Measurements from ENCODE around the gene IL12RB2. TPM values are rescaled to one million over a fixed set of nuclear protein-coding genes. Genes with fewer than 3 reads are reported as not detected.
"Not testable (repeated sequence)": the region's sequence is repeated elsewhere in the genome, so short reads cannot be mapped to it uniquely, and the experiment has no call there.

Gene IL12RB2
- polyA plus RNA-seq, 6 donors from 2014 or later: not detected

- peaks cover 0 to 11% of the 10 kb centered on the region in 2 donors for H3K36me3 Mint-ChIP-seq
- H3K4me1 Mint-ChIP-seq: no peaks in the 10 kb centered on the region
- no peak overlapping the region for H3K4me3 Mint-ChIP-seq
- H3K27ac Mint-ChIP-seq: no peak overlapping the region
- DNase-seq (no peak), ATAC-seq (ENCODE audit: low read depth in 2 of 2) (no peak)
- no peaks in the 10 kb centered on the region for H3K9me3 Mint-ChIP-seq
- no peaks in the 10 kb centered on the region for H3K27me3 Mint-ChIP-seq
Measured at GRCh38 chr1:67401443-67401842, 93.8 kb downstream of the IL12RB2 start.

- no peaks in the 10 kb centered on the region for H3K36me3 Mint-ChIP-seq
- H3K4me3 Mint-ChIP-seq: peak overlapping the region in 1 of 8 donors; percentile 30
- no peaks in the 10 kb centered on the region for H3K4me1 Mint-ChIP-seq
- peak overlapping the region in 2 of 6 donors; percentile 29 to 69 for H3K27ac Mint-ChIP-seq
- DNase-seq (no peak), ATAC-seq (ENCODE audit: low read depth in 2 of 2) (no peak)
- H3K9me3 Mint-ChIP-seq: no peaks in the 10 kb centered on the region
- H3K27me3 Mint-ChIP-seq: no peaks in the 10 kb centered on the region
Measured at GRCh38 chr1:67404212-67404620, 96.5 kb downstream of the IL12RB2 start.

GRCh38 chr1:67405473-67406245, 98.0 kb downstream of the IL12RB2 start:
- Mint-ChIP-seq H3K27ac (peak overlapping the region in 4 of 6 donors; percentile 53 to 86 (median 62)), H3K4me1 (peaks cover 0 to 3% (median 0%) of the 10 kb centered on the region in 3 donors), H3K9me3 (no peaks in the 10 kb centered on the region), H3K36me3 (no peaks in the 10 kb centered on the region), H3K27me3 (no peaks in the 10 kb centered on the region), H3K4me3 (no peak overlapping the region)
- ATAC-seq (ENCODE audit: low read depth in 2 of 2) (no peak), DNase-seq (no peak)

- no peaks in the 10 kb centered on the region for H3K27me3 Mint-ChIP-seq
- no peaks in the 10 kb centered on the region for H3K9me3 Mint-ChIP-seq
- DNase-seq (no peak), ATAC-seq (ENCODE audit: low read depth in 2 of 2) (no peak)
- peaks cover 0 to 3% (median 0%) of the 10 kb centered on the region in 3 donors for H3K4me1 Mint-ChIP-seq
- H3K4me3 Mint-ChIP-seq: no peak overlapping the region
- no peaks in the 10 kb centered on the region for H3K36me3 Mint-ChIP-seq
- H3K27ac Mint-ChIP-seq: peak overlapping the region in 2 of 6 donors; percentile 22 to 35
Measured at GRCh38 chr1:67407498-67407897, 99.8 kb downstream of the IL12RB2 start.

- ATAC-seq (ENCODE audit: low read depth in 2 of 2): no peak
- Mint-ChIP-seq H3K36me3 (no peaks in the 10 kb centered on the region), H3K9me3 (no peaks in the 10 kb centered on the region), H3K27ac (peak overlapping the region in 2 of 6 donors; percentile 22 to 35), H3K4me3 (no peak overlapping the region), H3K27me3 (no peaks in the 10 kb centered on the region), H3K4me1 (peaks cover 0 to 3% (median 0%) of the 10 kb centered on the region in 3 donors)
- no peak for DNase-seq
Measured at GRCh38 chr1:67408148-67408547, 100.5 kb downstream of the IL12RB2 start.

- not testable (repeated sequence) for H3K27me3 Mint-ChIP-seq; H3K4me3 Mint-ChIP-seq; DNase-seq; ATAC-seq (ENCODE audit: low read depth in 2 of 2); H3K27ac Mint-ChIP-seq; H3K9me3 Mint-ChIP-seq
- peaks cover 0 to 14% of the 10 kb centered on the region in 2 donors for H3K36me3 Mint-ChIP-seq
- peaks cover 3 to 13% (median 7%) of the 10 kb centered on the region in 3 donors for H3K4me1 Mint-ChIP-seq
Measured at GRCh38 chr1:67413101-67413500, 105.4 kb downstream of the IL12RB2 start.

GRCh38 chr1:67414574-67414973, 106.9 kb downstream of the IL12RB2 start:
- Mint-ChIP-seq H3K9me3 (no peaks in the 10 kb centered on the region), H3K4me1 (peaks cover 3 to 13% (median 7%) of the 10 kb centered on the region in 3 donors), H3K4me3 (no peak overlapping the region), H3K36me3 (peaks cover 0 to 14% of the 10 kb centered on the region in 2 donors), H3K27me3 (no peaks in the 10 kb centered on the region), H3K27ac (peak overlapping the region in 1 of 6 donors; percentile 76)
- DNase-seq (no peak), ATAC-seq (ENCODE audit: low read depth in 2 of 2) (no peak)

GRCh38 chr1:67415041-67415440, 107.4 kb downstream of the IL12RB2 start:
- H3K36me3 Mint-ChIP-seq: peaks cover 0 to 17% of the 10 kb centered on the region in 2 donors
- H3K4me3 Mint-ChIP-seq: no peak overlapping the region
- DNase-seq (no peak), ATAC-seq (ENCODE audit: low read depth in 2 of 2) (no peak)
- no peaks in the 10 kb centered on the region for H3K27me3 Mint-ChIP-seq
- H3K27ac Mint-ChIP-seq: peak overlapping the region in 1 of 6 donors; percentile 42
- H3K4me1 Mint-ChIP-seq: peaks cover 2 to 13% (median 7%) of the 10 kb centered on the region in 3 donors
- no peaks in the 10 kb centered on the region for H3K9me3 Mint-ChIP-seq

GRCh38 chr1:67417733-67418132, 110.1 kb downstream of the IL12RB2 start:
- DNase-seq, H3K27me3 Mint-ChIP-seq, H3K9me3 Mint-ChIP-seq: not testable (repeated sequence)
- Mint-ChIP-seq H3K27ac (peak overlapping the region in 2 of 6 donors; percentile 6 to 81), H3K4me1 (peaks cover 4 to 16% (median 13%) of the 10 kb centered on the region in 3 donors), H3K4me3 (peak overlapping the region in 2 of 8 donors; percentile 18 to 42), H3K36me3 (peaks cover 0 to 24% of the 10 kb centered on the region in 2 donors)
- ATAC-seq (ENCODE audit: low read depth in 2 of 2): peak; percentile 11 to 18

GRCh38 chr1:67418839-67419586, 111.3 kb downstream of the IL12RB2 start:
- H3K4me3 Mint-ChIP-seq: no peak overlapping the region

GRCh38 chr1:67420835-67421492, 113.3 kb downstream of the IL12RB2 start:
- DNase-seq (no peak), ATAC-seq (ENCODE audit: low read depth in 2 of 2) (no peak)
- Mint-ChIP-seq H3K27me3 (no peaks in the 10 kb centered on the region), H3K27ac (peak overlapping the region in 2 of 6 donors; percentile 16 to 24), H3K4me1 (peaks cover 7 to 29% (median 17%) of the 10 kb centered on the region in 3 donors), H3K36me3 (peaks cover 0 to 20% of the 10 kb centered on the region in 2 donors), H3K4me3 (peak overlapping the region in 1 of 8 donors; percentile 24), H3K9me3 (no peaks in the 10 kb centered on the region)

More at GRCh38 chr1:67418839-67419586, 111.3 kb downstream of the IL12RB2 start:
- H3K9me3 Mint-ChIP-seq: no peaks in the 10 kb centered on the region
- ATAC-seq (ENCODE audit: low read depth in 2 of 2) (no peak), DNase-seq (no peak)
- peaks cover 0 to 24% of the 10 kb centered on the region in 2 donors for H3K36me3 Mint-ChIP-seq
- peaks cover 4 to 22% (median 13%) of the 10 kb centered on the region in 3 donors for H3K4me1 Mint-ChIP-seq
- no peaks in the 10 kb centered on the region for H3K27me3 Mint-ChIP-seq
- H3K27ac Mint-ChIP-seq: peak overlapping the region in 1 of 6 donors; percentile 59

- H3K4me1 Mint-ChIP-seq: peaks cover 24 to 64% (median 46%) of the 10 kb centered on the region in 3 donors
- DNase-seq: no peak
- H3K36me3 Mint-ChIP-seq: peaks cover 7 to 13% of the 10 kb centered on the region in 2 donors
- peak overlapping the region; percentile 94 to 99 (median 99) for H3K4me3 Mint-ChIP-seq
- ATAC-seq (ENCODE audit: low read depth in 2 of 2): no peak
- H3K9me3 Mint-ChIP-seq: no peaks in the 10 kb centered on the region
- peak overlapping the region in 5 of 6 donors; percentile 22 to 99 (median 47) for H3K27ac Mint-ChIP-seq
- no peaks in the 10 kb centered on the region for H3K27me3 Mint-ChIP-seq
Measured at GRCh38 chr1:67427465-67427864, 119.8 kb downstream of the IL12RB2 start.

GRCh38 chr1:67427947-67428346, 120.3 kb downstream of the IL12RB2 start:
- Mint-ChIP-seq H3K4me3 (peak overlapping the region; percentile 94 to 99 (median 99)), H3K27ac (peak overlapping the region in 3 of 6 donors; percentile 22 to 99 (median 42)), H3K4me1 (peaks cover 24 to 59% (median 46%) of the 10 kb centered on the region in 3 donors), H3K9me3 (no peaks in the 10 kb centered on the region), H3K36me3 (peaks cover 7 to 13% of the 10 kb centered on the region in 2 donors), H3K27me3 (no peaks in the 10 kb centered on the region)
- ATAC-seq (ENCODE audit: low read depth in 2 of 2) (no peak), DNase-seq (no peak)

Data from naive B cell (primary cell).